ENCODE measurements around the gene FXYD7. TPM values are rescaled to one million over a fixed set of nuclear protein-coding genes. Genes with fewer than 3 reads are reported as not detected.
A peak's percentile ranks its signal among the peaks of the same experiment; 100 is the strongest.

The FXYD7 gene
- total RNA-seq, 2 donors from 2014 or later: 1.1 TPM; not detected in 1

DNA sequence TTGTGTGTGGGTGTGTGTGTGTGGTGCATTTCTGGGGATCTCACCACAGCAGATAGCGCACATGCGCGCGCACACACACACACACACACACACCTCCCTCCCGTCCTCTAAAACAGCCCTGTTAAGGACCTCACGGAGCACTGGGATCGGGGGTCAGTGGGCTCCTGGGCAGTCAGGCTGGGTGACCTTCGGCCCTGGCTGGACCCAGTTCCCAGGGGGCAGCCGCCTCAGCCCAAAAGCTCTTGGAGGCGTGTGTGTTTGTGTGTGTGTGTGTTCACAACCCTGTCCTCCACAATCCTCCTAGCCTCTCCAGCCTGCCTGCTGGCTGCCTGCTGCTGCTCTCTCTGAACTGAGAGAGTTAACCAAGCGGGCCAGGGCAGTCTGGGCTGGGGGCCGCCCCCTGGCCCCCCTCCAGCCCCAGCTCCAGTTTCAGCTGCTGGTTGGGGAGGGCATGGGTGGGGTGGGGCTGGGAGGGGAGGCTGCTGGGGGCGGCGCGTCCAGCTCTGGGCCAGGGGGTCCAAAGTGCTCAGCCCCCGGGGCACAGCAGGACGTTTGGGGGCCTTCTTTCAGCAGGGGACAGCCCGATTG, 4.7 kb upstream of the FXYD7 start, which contains the start of gene FXYD1:
TSS of gene FXYD1 (plus strand) at position 520 of the 588 bp plus-strand sequence. CDS start 1,256 bp downstream, outside the sequence.
- no peak for DNase-seq
- H3K9me3 ChIP-seq (ENCODE audit: control insufficient read depth, low read length): no peaks in the 10 kb centered on the region
- H3K27me3 ChIP-seq (ENCODE audit: control insufficient read depth, insufficient read depth, low read length, poor library complexity, severe bottlenecking): peaks cover 28% of the 10 kb centered on the region
- H3K36me3 ChIP-seq (ENCODE audit: control insufficient read depth, insufficient read depth, low read length): no peaks in the 10 kb centered on the region
- no peaks in the 10 kb centered on the region for H3K4me1 ChIP-seq (ENCODE audit: control insufficient read depth, insufficient read depth, low read length)
- no peaks in the 10 kb centered on the region for H3K36me3 Mint-ChIP-seq (ENCODE audit: low read depth)
- H3K4me1 Mint-ChIP-seq: peaks cover 14% of the 10 kb centered on the region
- no peak for TF ChIP-seq CTCF (conservative IDR thresholded peaks at IDR 0.05)
- H3K4me3 ChIP-seq (ENCODE audit: low read length): no peak within 1 kb of the TSS
- H3K4me3 Mint-ChIP-seq: no peak within 1 kb of the TSS
- 73% methylated on average over 10 of the region's 18 CpGs; no CpG with 5 or more reads in 1 of the 2 experiments for WGBS, 2 experiments (ENCODE audit: insufficient coverage in 1 of 2, insufficient read length in 1 of 2)
- peaks cover 21% of the 10 kb centered on the region for H3K27me3 Mint-ChIP-seq (ENCODE audit: insufficient read depth)
- H3K9me3 Mint-ChIP-seq: no peaks in the 10 kb centered on the region
- no peak within 1 kb of the TSS for H3K9ac ChIP-seq (ENCODE audit: extremely low read depth, low read length, poor library complexity, severe bottlenecking)
- peak within 1 kb of the TSS; percentile 80 for H3K27ac ChIP-seq (ENCODE audit: low read depth, low read length)
- H3K27ac Mint-ChIP-seq: no peak within 1 kb of the TSS

DNA sequence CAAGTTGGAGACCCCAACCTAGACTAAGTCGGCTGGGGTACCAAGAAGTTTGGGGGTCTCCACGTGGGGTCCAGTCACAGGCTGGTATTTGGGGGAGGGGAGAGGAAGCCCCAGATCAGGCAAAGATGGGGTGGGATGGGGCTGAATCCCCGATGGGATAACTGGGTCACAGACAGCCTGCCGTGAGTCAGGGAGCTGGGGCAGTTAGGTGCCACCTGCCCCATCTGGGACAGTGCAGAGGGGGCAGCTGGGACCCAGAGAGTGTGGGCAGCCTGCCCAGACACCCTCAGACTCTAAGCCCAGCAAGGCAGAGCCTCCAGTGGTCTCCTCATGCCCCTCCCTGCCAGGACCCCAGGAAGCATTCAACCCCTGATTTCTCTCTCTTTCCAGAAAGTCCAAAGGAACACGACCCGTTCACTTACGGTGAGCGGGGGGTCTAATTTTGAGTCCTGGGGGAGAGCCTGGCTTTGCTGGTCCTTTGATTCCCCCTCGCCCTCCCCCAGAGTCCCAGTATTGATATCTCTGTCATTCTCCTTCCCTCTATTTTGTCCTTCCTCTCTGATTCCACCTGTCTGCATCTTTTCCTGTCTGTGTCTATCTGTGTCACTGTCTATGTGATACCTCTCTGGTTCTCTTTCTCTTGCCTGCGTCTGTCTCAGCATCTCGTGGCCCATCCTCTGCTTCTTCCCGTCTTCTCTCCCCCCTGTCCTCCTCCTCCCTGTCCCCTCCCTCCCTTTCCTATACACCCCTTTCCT, 2.7 kb upstream of the FXYD7 start:
- H3K36me3 ChIP-seq (ENCODE audit: control insufficient read depth, insufficient read depth, low read length): no peaks in the 10 kb centered on the region
- WGBS, 2 experiments (ENCODE audit: insufficient coverage in 1 of 2, insufficient read length in 1 of 2): 71 to 83% methylated on average over 7 to 12 of the region's 12 CpGs
- H3K27me3 ChIP-seq (ENCODE audit: control insufficient read depth, insufficient read depth, low read length, poor library complexity, severe bottlenecking): peaks cover 48% of the 10 kb centered on the region
- DNase-seq: no peak
- H3K27me3 Mint-ChIP-seq (ENCODE audit: insufficient read depth): peaks cover 39% of the 10 kb centered on the region
- H3K9me3 Mint-ChIP-seq: no peaks in the 10 kb centered on the region
- no peak overlapping the region for H3K4me3 ChIP-seq (ENCODE audit: low read length)
- peaks cover 11% of the 10 kb centered on the region for H3K4me1 Mint-ChIP-seq
- H3K27ac Mint-ChIP-seq: no peak overlapping the region
- H3K4me1 ChIP-seq (ENCODE audit: control insufficient read depth, insufficient read depth, low read length): no peaks in the 10 kb centered on the region
- H3K27ac ChIP-seq (ENCODE audit: low read depth, low read length): no peak overlapping the region
- no peak overlapping the region for H3K4me3 Mint-ChIP-seq
- no peak for TF ChIP-seq CTCF (conservative IDR thresholded peaks at IDR 0.05)
- no peak overlapping the region for H3K9ac ChIP-seq (ENCODE audit: extremely low read depth, low read length, poor library complexity, severe bottlenecking)
- no peaks in the 10 kb centered on the region for H3K36me3 Mint-ChIP-seq (ENCODE audit: low read depth)
- H3K9me3 ChIP-seq (ENCODE audit: control insufficient read depth, low read length): no peaks in the 10 kb centered on the region

- Histone ChIP-seq H3K4me3 (ENCODE audit: low read length) (no peak overlapping the region), H3K27me3 (ENCODE audit: control insufficient read depth, insufficient read depth, low read length, poor library complexity, severe bottlenecking) (peaks cover 53% of the 10 kb centered on the region), H3K9ac (ENCODE audit: extremely low read depth, low read length, poor library complexity, severe bottlenecking) (no peak overlapping the region), H3K27ac (ENCODE audit: low read depth, low read length) (no peak overlapping the region), H3K9me3 (ENCODE audit: control insufficient read depth, low read length) (no peaks in the 10 kb centered on the region), H3K4me1 (ENCODE audit: control insufficient read depth, insufficient read depth, low read length) (no peaks in the 10 kb centered on the region), H3K36me3 (ENCODE audit: control insufficient read depth, insufficient read depth, low read length) (no peaks in the 10 kb centered on the region)
- WGBS, 2 experiments (ENCODE audit: insufficient coverage in 1 of 2, insufficient read length in 1 of 2): 6 to 21% methylated on average over 14 to 41 of the region's 48 CpGs
- peaks cover 11% of the 10 kb centered on the region for H3K4me1 Mint-ChIP-seq
- peak; percentile 55 for TF ChIP-seq CTCF (conservative IDR thresholded peaks at IDR 0.05)
- H3K27me3 Mint-ChIP-seq (ENCODE audit: insufficient read depth): peaks cover 40% of the 10 kb centered on the region
- H3K4me3 Mint-ChIP-seq: peak overlapping the region; percentile 47
- no peaks in the 10 kb centered on the region for H3K36me3 Mint-ChIP-seq (ENCODE audit: low read depth)
- H3K27ac Mint-ChIP-seq: no peak overlapping the region
- no peaks in the 10 kb centered on the region for H3K9me3 Mint-ChIP-seq
- peak; percentile 100 for DNase-seq
These were observed 1.9 kb upstream of the FXYD7 start for GRCh38 chr19:35140962-35141836.

Data from endodermal cell (in vitro differentiated cells).